ENCODE results near the gene LRIT3. TPM values are rescaled to one million over a fixed set of nuclear protein-coding genes. Genes with fewer than 3 reads are reported as not detected.
"Not testable (repeated sequence)": the region's sequence is repeated elsewhere in the genome, so short reads cannot be mapped to it uniquely, and the experiment has no call there.

Gene LRIT3
- total and polyA plus RNA-seq, 7 donors = 0.03 to 0.08 (median 0.06) TPM; not detected in 1

- H3K27ac ChIP-seq = no peak overlapping the region
- no peaks in the 10 kb centered on the region for H3K36me3 ChIP-seq (ENCODE audit: insufficient read depth in 1 of 2, low read depth in 1 of 2)
- WGBS, 3 donors = 94 to 98% (median 97%) methylated on average over 3 of the region's 3 CpGs
- no peaks in the 10 kb centered on the region for H3K9me3 ChIP-seq
- H3K4me3 ChIP-seq = no peak overlapping the region
- intact Hi-C loops (cut with DNase I) = no loop called here
- H3K4me1 ChIP-seq = no peaks in the 10 kb centered on the region
- DNase-seq (no peak), ATAC-seq (no peak)
- H3K27me3 ChIP-seq (ENCODE audit: insufficient read depth in 3 of 3, low read length in 2 of 3) = no peaks in the 10 kb centered on the region
- no peak for TF ChIP-seq CTCF (IDR thresholded peaks at IDR 0.05)
These were observed 10.9 kb upstream of the LRIT3 start for GRCh38 chr4:109836985-109837384.

- intact Hi-C loops (cut with DNase I) = loop anchor here in 1 of 2 donors (10.0 kb wide), 1 partner anchor 1162 kb away; no protein-coding TSS in a partner anchor
- WGBS, 3 donors = 54 to 58% (median 57%) methylated on average over 6 of the region's 6 CpGs
- Histone ChIP-seq H3K27me3 (ENCODE audit: insufficient read depth in 3 of 3, low read length in 2 of 3) (no peaks in the 10 kb centered on the region), H3K4me3 (no peak overlapping the region), H3K36me3 (ENCODE audit: insufficient read depth in 1 of 2, low read depth in 1 of 2) (no peaks in the 10 kb centered on the region), H3K9me3 (no peaks in the 10 kb centered on the region), H3K4me1 (no peaks in the 10 kb centered on the region), H3K27ac (no peak overlapping the region)
- ATAC-seq (no peak), DNase-seq (no peak)
- TF ChIP-seq CTCF (IDR thresholded peaks at IDR 0.05) = no peak
These were observed 1.4 kb upstream of the LRIT3 start for GRCh38 chr4:109846395-109847098.

- Histone ChIP-seq H3K4me1 (no peaks in the 10 kb centered on the region), H3K36me3 (ENCODE audit: insufficient read depth in 1 of 2, low read depth in 1 of 2) (no peaks in the 10 kb centered on the region), H3K9me3 (no peaks in the 10 kb centered on the region), H3K27me3 (ENCODE audit: insufficient read depth in 3 of 3, low read length in 2 of 3) (no peaks in the 10 kb centered on the region), H3K4me3 (no peak overlapping the region), H3K27ac (no peak overlapping the region)
- DNase-seq (no peak), ATAC-seq (no peak)
- TF ChIP-seq CTCF (IDR thresholded peaks at IDR 0.05) = no peak
- intact Hi-C loops (cut with DNase I) = loop anchor here in 1 of 2 donors (10.0 kb wide), 1 partner anchor 1164 kb away; no protein-coding TSS in a partner anchor
- 56 to 58% (median 57%) methylated on average over 2 of the region's 2 CpGs for WGBS, 3 donors
These were observed 594 bp downstream of the LRIT3 start for GRCh38 chr4:109848501-109848900.

- ATAC-seq (no peak), DNase-seq (no peak)
- TF ChIP-seq CTCF (IDR thresholded peaks at IDR 0.05) = no peak
- Histone ChIP-seq H3K27me3 (ENCODE audit: insufficient read depth in 3 of 3, low read length in 2 of 3) (no peaks in the 10 kb centered on the region), H3K27ac (no peak overlapping the region), H3K9me3 (no peaks in the 10 kb centered on the region), H3K36me3 (ENCODE audit: insufficient read depth in 1 of 2, low read depth in 1 of 2) (no peaks in the 10 kb centered on the region), H3K4me1 (no peaks in the 10 kb centered on the region), H3K4me3 (no peak overlapping the region)
- intact Hi-C loops (cut with DNase I) = no loop called here
- 70 to 86% (median 73%) methylated on average over 5 of the region's 5 CpGs for WGBS, 3 donors
These were observed 2.7 kb downstream of the LRIT3 start for GRCh38 chr4:109850601-109851000.

GRCh38 chr4:109859426-109860300, 11.8 kb downstream of the LRIT3 start:
- H3K36me3 ChIP-seq (ENCODE audit: insufficient read depth in 1 of 2, low read depth in 1 of 2); DNase-seq; H3K27me3 ChIP-seq (ENCODE audit: insufficient read depth in 3 of 3, low read length in 2 of 3); H3K4me3 ChIP-seq; H3K9me3 ChIP-seq; H3K27ac ChIP-seq; H3K4me1 ChIP-seq; intact Hi-C loops (cut with DNase I); ATAC-seq: not testable (repeated sequence)
- 68 to 82% (median 77%) methylated on average over 4 of the region's 4 CpGs for WGBS, 3 donors

Data from psoas muscle (tissue), 8 donors.